SK-N-DZ (cell line): ENCODE measurements around the gene PSMA7.

ENCODE experiments used
- DNase-seq: peaks from one replicate; pipeline ENCODE4 v3.0.0-alpha.2; 2015; ENCODE audit warnings: low spot score

Gene PSMA7

GRCh38 chr20:62137478-62138203, 5.6 kb downstream of the PSMA7 start:
- no peak for DNase-seq

GRCh38 chr20:62137092-62137384, 6.2 kb downstream of the PSMA7 start:
- no peak for DNase-seq

- peak; percentile 69 for DNase-seq
Measured at GRCh38 chr20:62136283-62137091, 6.7 kb downstream of the PSMA7 start.

GRCh38 chr20:62135573-62136266, 7.5 kb downstream of the PSMA7 start:
- DNase-seq: no peak

GRCh38 chr20:62134735-62135231, 8.4 kb downstream of the PSMA7 start:
- no peak for DNase-seq

GRCh38 chr20:62133864-62134263, 9.3 kb downstream of the PSMA7 start:
- no peak for DNase-seq

- DNase-seq: no peak
Measured at GRCh38 chr20:62133051-62133845, 9.9 kb downstream of the PSMA7 start.

GRCh38 chr20:62132421-62132820, 10.8 kb downstream of the PSMA7 start:
- no peak for DNase-seq

- no peak for DNase-seq
Measured at GRCh38 chr20:62131560-62132320, 11.5 kb downstream of the PSMA7 start.

GRCh38 chr20:62129731-62130531, 13.3 kb downstream of the PSMA7 start:
- no peak for DNase-seq

- DNase-seq: no peak
Measured at GRCh38 chr20:62128502-62128901, 14.7 kb downstream of the PSMA7 start.

- no peak for DNase-seq
Measured at GRCh38 chr20:62127799-62128198, 15.4 kb downstream of the PSMA7 start.

GRCh38 chr20:62126141-62126540, 17.1 kb downstream of the PSMA7 start:
- DNase-seq: no peak

GRCh38 chr20:62123450-62124118, 19.6 kb downstream of the PSMA7 start:
- no peak for DNase-seq

- DNase-seq: no peak
Measured at GRCh38 chr20:62122654-62123449, 20.3 kb downstream of the PSMA7 start.

- peak; percentile 97 for DNase-seq
Measured at GRCh38 chr20:62121776-62122653, 21.2 kb downstream of the PSMA7 start, which contains the start of gene LSM14B. Gene LSM14B (plus strand): TSS chr20:62122475. CDS start chr20:62122667, 192 bp downstream.
